ENCODE results near the gene KIAA0930. TPM values are rescaled to one million over a fixed set of nuclear protein-coding genes. Genes with fewer than 3 reads are reported as not detected.
"Not testable (repeated sequence)": the region's sequence is repeated elsewhere in the genome, so short reads cannot be mapped to it uniquely, and the experiment has no call there.

Gene KIAA0930
- polyA plus RNA-seq, 6 donors from 2014 or later, result 2.8 to 5.7 (median 5.0) TPM

GRCh38 chr22:45271667-45272201, 31.0 kb upstream of the KIAA0930 start:
- H3K27ac Mint-ChIP-seq, result no peak overlapping the region
- DNase-seq, result no peak

GRCh38 chr22:45270095-45271020, 29.7 kb upstream of the KIAA0930 start:
- DNase-seq (no peak), ATAC-seq (ENCODE audit: low read depth in 2 of 2) (no peak)
- peaks cover 11 to 25% (median 12%) of the 10 kb centered on the region in 3 donors for H3K4me1 Mint-ChIP-seq
- peaks cover 10 to 25% (median 16%) of the 10 kb centered on the region in 3 donors for H3K27me3 Mint-ChIP-seq
- H3K36me3 Mint-ChIP-seq, result no peaks in the 10 kb centered on the region
- no peaks in the 10 kb centered on the region for H3K9me3 Mint-ChIP-seq
- peak overlapping the region in 3 of 6 donors; percentile 3 to 38 (median 22) for H3K27ac Mint-ChIP-seq
- peak overlapping the region in 7 of 8 donors; percentile 79 to 87 (median 84) for H3K4me3 Mint-ChIP-seq

More at GRCh38 chr22:45271667-45272201, 31.0 kb upstream of the KIAA0930 start:
- H3K36me3 Mint-ChIP-seq, result no peaks in the 10 kb centered on the region
- H3K4me3 Mint-ChIP-seq, result peak overlapping the region in 1 of 8 donors; percentile 21
- no peak for ATAC-seq (ENCODE audit: low read depth in 2 of 2)
- no peaks in the 10 kb centered on the region for H3K9me3 Mint-ChIP-seq
- H3K4me1 Mint-ChIP-seq, result peaks cover 7 to 21% (median 10%) of the 10 kb centered on the region in 3 donors
- peaks cover 10 to 25% (median 16%) of the 10 kb centered on the region in 3 donors for H3K27me3 Mint-ChIP-seq

- H3K4me3 Mint-ChIP-seq, result peak overlapping the region; percentile 81 to 91 (median 86)
- peak; percentile 93 to 96 for ATAC-seq (ENCODE audit: low read depth in 2 of 2)
- no peaks in the 10 kb centered on the region for H3K36me3 Mint-ChIP-seq
- peak; percentile 91 for DNase-seq
- peaks cover 10 to 17% (median 12%) of the 10 kb centered on the region in 3 donors for H3K27me3 Mint-ChIP-seq
- H3K4me1 Mint-ChIP-seq, result peaks cover 14 to 27% (median 14%) of the 10 kb centered on the region in 3 donors
- peak overlapping the region in 5 of 6 donors; percentile 47 to 95 (median 72) for H3K27ac Mint-ChIP-seq
- no peaks in the 10 kb centered on the region for H3K9me3 Mint-ChIP-seq
Measured at GRCh38 chr22:45268958-45269844, 28.5 kb upstream of the KIAA0930 start.

GRCh38 chr22:45268167-45268957, 27.7 kb upstream of the KIAA0930 start:
- Mint-ChIP-seq H3K36me3 (no peaks in the 10 kb centered on the region), H3K4me1 (peaks cover 21 to 36% (median 22%) of the 10 kb centered on the region in 3 donors), H3K27ac (peak overlapping the region in 3 of 6 donors; percentile 52 to 72 (median 54)), H3K4me3 (peak overlapping the region; percentile 73 to 91 (median 86)), H3K9me3 (no peaks in the 10 kb centered on the region), H3K27me3 (peaks cover 8 to 11% (median 10%) of the 10 kb centered on the region in 3 donors)
- ATAC-seq (ENCODE audit: low read depth in 2 of 2) (peak; percentile 7 to 10), DNase-seq (no peak)

GRCh38 chr22:45265535-45265934, 24.8 kb upstream of the KIAA0930 start:
- DNase-seq (no peak), ATAC-seq (ENCODE audit: low read depth in 2 of 2) (no peak)
- peak overlapping the region in 2 of 8 donors; percentile 38 to 45 for H3K4me3 Mint-ChIP-seq
- H3K27ac Mint-ChIP-seq, result peak overlapping the region in 1 of 6 donors; percentile 2
- H3K4me1 Mint-ChIP-seq, result peaks cover 36 to 53% (median 47%) of the 10 kb centered on the region in 3 donors
- H3K27me3 Mint-ChIP-seq, result peaks cover 3 to 8% (median 6%) of the 10 kb centered on the region in 3 donors
- H3K9me3 Mint-ChIP-seq, result no peaks in the 10 kb centered on the region
- H3K36me3 Mint-ChIP-seq, result no peaks in the 10 kb centered on the region

GRCh38 chr22:45263463-45264269, 23.0 kb upstream of the KIAA0930 start:
- peak; percentile 98 to 99 for ATAC-seq (ENCODE audit: low read depth in 2 of 2)
- peak overlapping the region; percentile 81 to 97 (median 88) for H3K4me3 Mint-ChIP-seq
- DNase-seq, result peak; percentile 89
- peak overlapping the region; percentile 53 to 93 (median 86) for H3K27ac Mint-ChIP-seq
- no peaks in the 10 kb centered on the region for H3K9me3 Mint-ChIP-seq
- H3K4me1 Mint-ChIP-seq, result peaks cover 35 to 53% (median 52%) of the 10 kb centered on the region in 3 donors
- peaks cover 0 to 6% (median 0%) of the 10 kb centered on the region in 3 donors for H3K27me3 Mint-ChIP-seq
- H3K36me3 Mint-ChIP-seq, result no peaks in the 10 kb centered on the region

- no peaks in the 10 kb centered on the region for H3K36me3 Mint-ChIP-seq
- H3K27ac Mint-ChIP-seq, result peak overlapping the region in 5 of 6 donors; percentile 53 to 93 (median 87)
- ATAC-seq (ENCODE audit: low read depth in 2 of 2) (peak; percentile 29 to 30), DNase-seq (no peak)
- H3K4me3 Mint-ChIP-seq, result peak overlapping the region; percentile 81 to 97 (median 88)
- peaks cover 0 to 6% (median 0%) of the 10 kb centered on the region in 3 donors for H3K27me3 Mint-ChIP-seq
- no peaks in the 10 kb centered on the region for H3K9me3 Mint-ChIP-seq
- H3K4me1 Mint-ChIP-seq, result peaks cover 37 to 53% (median 51%) of the 10 kb centered on the region in 3 donors
Measured at GRCh38 chr22:45262931-45263462, 22.3 kb upstream of the KIAA0930 start.

GRCh38 chr22:45262195-45262930, 21.7 kb upstream of the KIAA0930 start:
- DNase-seq (no peak), ATAC-seq (ENCODE audit: low read depth in 2 of 2) (no peak)
- Mint-ChIP-seq H3K4me1 (peaks cover 40 to 53% (median 48%) of the 10 kb centered on the region in 3 donors), H3K27me3 (peaks cover 0 to 6% (median 0%) of the 10 kb centered on the region in 3 donors), H3K4me3 (peak overlapping the region in 7 of 8 donors; percentile 55 to 97 (median 81)), H3K36me3 (no peaks in the 10 kb centered on the region), H3K9me3 (no peaks in the 10 kb centered on the region), H3K27ac (peak overlapping the region in 3 of 6 donors; percentile 7 to 47 (median 14))

- DNase-seq (no peak), ATAC-seq (ENCODE audit: low read depth in 2 of 2) (no peak)
- H3K27me3 Mint-ChIP-seq, result peaks cover 0 to 6% (median 0%) of the 10 kb centered on the region in 3 donors
- peak overlapping the region in 2 of 6 donors; percentile 20 to 58 for H3K27ac Mint-ChIP-seq
- peak overlapping the region in 4 of 8 donors; percentile 56 to 74 (median 61) for H3K4me3 Mint-ChIP-seq
- H3K4me1 Mint-ChIP-seq, result peaks cover 43 to 53% (median 48%) of the 10 kb centered on the region in 3 donors
- H3K36me3 Mint-ChIP-seq, result no peaks in the 10 kb centered on the region
- H3K9me3 Mint-ChIP-seq, result no peaks in the 10 kb centered on the region
Measured at GRCh38 chr22:45261407-45262088, 20.9 kb upstream of the KIAA0930 start.

- not testable (repeated sequence) for ATAC-seq (ENCODE audit: low read depth in 2 of 2); H3K9me3 Mint-ChIP-seq; H3K27me3 Mint-ChIP-seq; H3K36me3 Mint-ChIP-seq; DNase-seq
- peaks cover 42 to 49% (median 45%) of the 10 kb centered on the region in 3 donors for H3K4me1 Mint-ChIP-seq
- peak overlapping the region in 4 of 8 donors; percentile 19 to 66 (median 40) for H3K4me3 Mint-ChIP-seq
- H3K27ac Mint-ChIP-seq, result peak overlapping the region in 1 of 6 donors; percentile 81
Measured at GRCh38 chr22:45260395-45260759, 19.7 kb upstream of the KIAA0930 start.

Data from naive B cell (primary cell).